ENCODE results near the gene EHD1.

DNA sequence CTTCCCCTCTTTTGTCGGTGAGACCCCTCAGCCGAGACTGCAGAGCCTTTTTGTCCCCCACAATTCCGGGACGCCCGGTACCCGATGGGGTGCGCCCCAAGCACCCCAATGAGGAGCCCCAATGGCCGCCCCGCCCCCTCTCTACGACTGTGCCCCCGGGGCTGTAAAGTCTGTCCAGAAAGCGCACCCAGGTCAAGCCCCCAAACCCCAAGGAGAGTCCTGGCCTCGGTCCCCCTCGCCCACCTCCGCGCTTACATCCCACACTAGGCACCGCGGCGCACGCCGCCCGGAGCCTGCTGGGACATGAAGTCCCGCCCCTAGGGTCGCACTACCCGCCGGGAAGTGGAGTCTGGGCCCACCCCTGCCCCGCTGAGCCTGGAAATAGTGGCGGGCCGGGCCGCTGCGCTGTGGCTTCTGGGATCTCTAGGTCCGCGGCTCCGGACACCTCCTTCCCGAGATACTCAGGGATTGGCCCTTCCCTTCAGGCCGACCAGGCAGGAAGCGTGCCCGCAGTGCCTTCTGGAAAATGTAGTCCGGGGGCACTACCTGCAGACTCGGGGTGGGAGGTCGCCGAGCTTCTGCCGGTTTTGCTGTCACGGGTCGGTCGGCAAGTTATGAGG, 68.0 kb downstream of the EHD1 start, which contains the start of gene MEN1:
- TF ChIP-seq MYC (IDR thresholded peaks at IDR 0.05; ENCODE audit: borderline replicate concordance, low read length) (no peak), HMGXB4 (CRISPR knock-in tag; IDR thresholded peaks at IDR 0.05; ENCODE audit: borderline replicate concordance) (no peak)

Measured in A549 (cell line).